GM12873 (cell line): ENCODE data around the gene FRMD4A.

Experiments used
- TF ChIP-seq, protein P1 (sequence below): IDR thresholded peaks from 2 replicates; pipeline ENCODE4 v1.5.1; 2012; ENCODE audit warnings: low read depth, mild to moderate bottlenecking, moderate library complexity, low read length, control low read depth; ENCODE audit not compliant: insufficient read depth; ENCODE audit errors: missing control alignments

Gene FRMD4A

DNA sequence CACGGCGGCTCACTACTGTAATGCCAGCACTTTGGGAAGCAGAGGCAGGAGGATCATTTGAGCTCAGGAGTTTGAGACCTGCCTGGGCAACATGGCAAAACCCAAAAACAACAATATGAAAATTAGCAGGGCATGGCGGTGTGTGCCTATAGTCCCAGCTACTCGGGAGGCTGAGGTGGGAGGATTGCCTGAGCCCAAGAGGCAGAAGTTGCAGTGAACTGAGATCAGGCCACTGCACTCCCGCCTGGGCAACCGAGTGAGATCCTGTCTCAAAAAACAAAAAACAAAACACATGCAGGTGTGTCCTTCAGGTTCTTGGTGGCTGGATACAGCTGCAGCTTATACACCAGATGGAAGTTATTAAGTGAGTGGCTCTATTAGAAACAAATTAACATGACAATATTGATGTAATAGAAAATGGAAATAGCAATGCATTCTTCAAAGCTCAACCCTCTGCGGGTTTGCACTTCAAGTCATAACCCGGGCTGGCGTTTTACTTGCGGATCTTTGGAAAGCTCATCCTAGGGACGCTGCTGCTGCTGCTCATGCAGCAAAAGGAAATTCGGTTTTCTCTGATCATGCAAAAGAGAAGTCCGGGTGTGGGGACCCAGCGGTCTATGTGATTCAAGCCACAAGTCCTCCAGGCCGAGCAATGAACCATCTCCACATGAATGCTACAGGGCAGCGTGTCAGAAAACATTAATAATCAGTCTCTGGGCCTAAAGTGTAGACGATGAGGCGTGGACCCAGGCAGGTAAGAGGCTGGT is 462.0 kb downstream of the FRMD4A start:
- TF ChIP-seq, protein P1, sequence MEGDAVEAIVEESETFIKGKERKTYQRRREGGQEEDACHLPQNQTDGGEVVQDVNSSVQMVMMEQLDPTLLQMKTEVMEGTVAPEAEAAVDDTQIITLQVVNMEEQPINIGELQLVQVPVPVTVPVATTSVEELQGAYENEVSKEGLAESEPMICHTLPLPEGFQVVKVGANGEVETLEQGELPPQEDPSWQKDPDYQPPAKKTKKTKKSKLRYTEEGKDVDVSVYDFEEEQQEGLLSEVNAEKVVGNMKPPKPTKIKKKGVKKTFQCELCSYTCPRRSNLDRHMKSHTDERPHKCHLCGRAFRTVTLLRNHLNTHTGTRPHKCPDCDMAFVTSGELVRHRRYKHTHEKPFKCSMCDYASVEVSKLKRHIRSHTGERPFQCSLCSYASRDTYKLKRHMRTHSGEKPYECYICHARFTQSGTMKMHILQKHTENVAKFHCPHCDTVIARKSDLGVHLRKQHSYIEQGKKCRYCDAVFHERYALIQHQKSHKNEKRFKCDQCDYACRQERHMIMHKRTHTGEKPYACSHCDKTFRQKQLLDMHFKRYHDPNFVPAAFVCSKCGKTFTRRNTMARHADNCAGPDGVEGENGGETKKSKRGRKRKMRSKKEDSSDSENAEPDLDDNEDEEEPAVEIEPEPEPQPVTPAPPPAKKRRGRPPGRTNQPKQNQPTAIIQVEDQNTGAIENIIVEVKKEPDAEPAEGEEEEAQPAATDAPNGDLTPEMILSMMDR, result no peak

DNA sequence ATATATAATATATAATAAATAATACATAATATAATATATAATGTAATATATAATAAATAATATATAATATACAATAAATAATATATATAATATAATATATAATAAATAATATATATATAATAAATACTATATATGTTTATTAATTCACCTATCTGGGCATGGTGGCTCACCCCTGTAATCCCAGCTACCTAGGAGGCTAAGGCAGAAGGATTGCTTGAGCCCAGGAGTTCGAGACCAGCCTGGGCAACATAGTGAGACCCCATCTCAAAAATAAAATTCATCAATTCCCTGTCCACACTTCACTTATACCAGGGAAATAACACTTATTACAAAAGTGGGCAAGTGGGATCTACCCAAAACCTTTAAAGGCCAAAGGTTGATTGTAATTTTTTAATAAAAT is 462.9 kb downstream of the FRMD4A start:
- TF ChIP-seq, protein P1, result no peak

DNA sequence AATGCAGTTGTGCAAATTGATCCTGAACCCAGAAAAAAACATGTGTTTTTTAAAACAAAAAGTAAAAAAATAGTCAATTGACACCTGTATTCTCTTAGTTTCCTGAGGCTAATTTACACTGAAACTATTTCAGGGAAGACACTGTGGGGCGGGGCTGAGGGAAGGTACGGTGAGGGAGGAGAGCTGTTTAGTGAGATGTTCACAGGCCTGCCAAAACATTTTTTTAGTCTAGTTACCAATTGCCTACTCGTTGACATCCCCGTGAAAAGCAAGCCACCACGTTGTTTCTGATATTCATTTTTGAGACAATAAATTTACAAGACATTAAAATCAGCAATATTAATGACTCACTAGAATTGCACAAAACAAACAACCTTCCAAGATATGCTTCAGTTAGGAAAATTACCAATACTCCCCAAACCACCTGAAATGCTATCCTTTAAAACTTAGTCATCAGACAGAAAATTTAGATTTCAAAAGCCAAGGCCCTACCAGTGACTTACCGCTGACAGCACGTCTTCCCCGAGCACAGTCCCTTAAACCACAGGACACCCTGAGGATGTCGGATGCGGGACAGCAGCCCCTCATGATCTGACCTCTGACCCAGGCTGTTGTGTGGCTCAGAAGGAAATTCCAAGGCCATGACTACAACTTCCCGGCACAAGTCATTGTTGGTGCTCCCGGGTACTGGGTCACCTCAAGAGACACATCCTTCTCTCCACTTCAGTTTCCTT is 464.8 kb downstream of the FRMD4A start:
- TF ChIP-seq, protein P1, result no peak

DNA sequence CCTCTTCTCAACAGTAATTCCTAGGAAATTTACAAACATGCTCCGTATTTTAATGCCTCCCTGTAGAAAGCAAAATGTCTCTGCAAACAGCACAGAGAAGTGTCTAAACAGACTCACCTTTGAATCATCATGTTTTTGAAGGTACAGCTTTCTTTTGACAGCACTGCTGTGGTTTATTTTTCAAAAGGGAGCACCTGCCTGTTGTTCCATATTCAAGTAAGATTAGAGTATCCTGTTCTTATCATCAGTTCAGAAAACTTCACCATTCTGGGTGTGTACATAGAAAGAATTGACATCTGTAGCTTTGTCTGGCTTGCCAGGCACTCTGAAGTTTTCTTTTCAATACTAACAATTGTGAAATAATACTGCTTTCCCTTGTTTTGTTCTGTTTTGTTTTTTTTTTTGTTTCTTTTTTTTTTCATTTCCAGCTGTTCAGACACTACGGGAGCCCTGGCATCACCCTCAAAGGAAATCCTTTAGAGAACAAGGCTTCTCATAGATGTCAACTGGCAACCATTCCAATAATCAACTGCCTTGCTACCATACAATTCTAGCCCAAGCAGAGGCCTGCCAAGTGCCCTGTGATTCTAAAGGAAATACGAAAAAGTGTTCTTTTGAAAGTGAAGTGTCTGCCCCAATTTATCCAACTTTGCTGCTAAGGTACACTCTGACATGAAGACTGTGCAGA is 468.0 kb downstream of the FRMD4A start:
- TF ChIP-seq, protein P1, result no peak

DNA sequence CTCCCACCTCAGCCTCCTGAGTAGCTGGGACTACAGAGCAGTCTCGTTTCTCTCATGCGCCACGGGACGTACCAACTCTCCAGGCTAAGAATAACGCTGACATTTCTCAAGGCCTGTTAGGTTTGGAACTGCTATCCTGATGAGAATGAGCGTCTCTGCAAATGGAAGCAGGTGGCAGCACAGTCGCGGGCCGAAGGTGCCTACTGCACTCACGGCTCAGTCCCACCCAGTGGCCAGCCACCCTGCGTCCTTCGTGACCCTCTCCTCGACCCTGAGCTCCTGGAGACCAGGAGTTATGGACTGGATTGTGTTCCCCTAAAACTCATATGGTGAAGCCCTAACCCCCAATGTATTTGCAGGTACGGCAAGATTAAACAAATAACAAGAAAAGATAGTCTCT is 469.8 kb downstream of the FRMD4A start:
- TF ChIP-seq, protein P1, result no peak

DNA sequence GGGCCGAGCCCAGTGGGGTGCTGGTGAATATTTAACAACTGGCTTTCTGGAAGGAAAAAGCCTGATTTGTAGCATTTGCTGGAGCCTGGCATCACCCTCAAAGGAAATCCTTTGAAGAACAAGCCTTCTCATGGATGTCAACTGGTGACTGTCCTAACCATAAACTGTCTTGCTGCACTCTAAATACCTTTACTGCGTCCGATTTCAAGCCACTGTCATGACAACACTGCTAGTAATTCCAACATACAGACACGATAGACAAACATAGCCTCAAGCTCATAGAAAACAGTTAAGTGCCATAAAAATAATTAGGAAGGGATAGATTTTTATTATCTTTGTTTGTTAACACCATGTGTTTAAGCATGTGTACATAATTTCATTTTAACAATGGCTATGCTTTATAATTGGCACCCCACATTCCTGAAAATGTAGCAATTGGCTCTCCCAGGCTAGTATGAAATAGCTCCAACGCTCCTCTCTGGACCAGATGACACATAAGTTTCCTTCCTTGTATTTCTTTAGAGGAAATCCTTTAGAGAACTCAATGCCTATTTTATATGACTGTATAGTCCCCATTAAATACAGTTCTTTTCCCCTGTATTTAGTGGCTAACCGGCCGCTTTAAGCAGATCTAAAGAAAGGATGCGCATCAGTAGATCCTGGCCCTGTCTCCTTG is 470.6 kb downstream of the FRMD4A start:
- TF ChIP-seq, protein P1, result no peak

DNA sequence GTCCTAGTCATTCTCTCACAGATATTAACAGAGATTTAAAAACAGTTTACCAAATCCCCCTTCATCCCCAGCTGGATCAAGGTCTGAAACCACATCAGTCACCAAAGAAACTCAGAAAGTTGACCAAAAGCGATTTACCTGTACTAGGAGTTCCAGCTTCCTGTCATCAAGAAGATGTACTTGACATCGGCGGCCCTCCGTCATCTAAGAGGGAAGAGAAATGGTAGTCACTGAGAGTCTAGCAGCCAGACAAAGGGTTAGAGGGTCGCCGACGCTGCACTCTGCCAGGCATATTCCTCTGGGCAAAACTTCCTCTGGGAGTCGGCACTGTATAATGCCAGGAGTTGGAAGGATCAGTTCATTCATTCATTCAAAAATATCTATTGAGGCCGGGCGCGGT is 472.0 kb downstream of the FRMD4A start:
- TF ChIP-seq, protein P1, result no peak
